ENCODE measurements around the gene UNC13C.

The UNC13C gene

GRCh38 chr15:54540721-54541120, 562.5 kb downstream of the UNC13C start:
- Histone ChIP-seq H3K27ac (no peak overlapping the region), H3K4me3 (no peak overlapping the region), H3K36me3 (no peaks in the 10 kb centered on the region), H4K20me1 (no peaks in the 10 kb centered on the region), H3K9ac (no peak overlapping the region), H3K4me1 (no peaks in the 10 kb centered on the region), H3K9me3 (replicated peaks in 1 of 11) (peaks cover 6 to 28% (median 15%) of the 10 kb centered on the region in 11 experiments; a peak in 17 of 22 replicates), H3K27me3 (no peaks in the 10 kb centered on the region), H3K4me2 (no peak overlapping the region)
- no peak for TF ChIP-seq Cebpa-rat (IDR thresholded peaks at IDR 0.05)

GRCh38 chr15:54547491-54547890, 569.2 kb downstream of the UNC13C start:
- H3K4me3 ChIP-seq = no peak overlapping the region
- H3K9ac ChIP-seq = no peak overlapping the region
- H3K36me3 ChIP-seq = no peaks in the 10 kb centered on the region
- H3K4me2 ChIP-seq = no peak overlapping the region
- TF ChIP-seq Cebpa-rat (IDR thresholded peaks at IDR 0.05) = no peak
- peaks cover 0 to 9% (median 2%) of the 10 kb centered on the region in 10 experiments; a peak in 6 of 20 replicates for H3K4me1 ChIP-seq
- no peaks in the 10 kb centered on the region for H4K20me1 ChIP-seq
- H3K27ac ChIP-seq = no peak overlapping the region
- H3K27me3 ChIP-seq = no peaks in the 10 kb centered on the region
- H3K9me3 ChIP-seq (replicated peaks in 1 of 11) = peaks cover 0 to 7% (median 5%) of the 10 kb centered on the region in 11 experiments; a peak in 3 of 22 replicates

- H3K4me2 ChIP-seq = no peak overlapping the region
- no peak for TF ChIP-seq Cebpa-rat (IDR thresholded peaks at IDR 0.05)
- H3K4me1 ChIP-seq = peaks cover 0 to 9% (median 2%) of the 10 kb centered on the region in 10 experiments; a peak in 6 of 20 replicates
- H3K9me3 ChIP-seq (replicated peaks in 1 of 11) = no peaks in the 10 kb centered on the region
- no peaks in the 10 kb centered on the region for H3K27me3 ChIP-seq
- no peaks in the 10 kb centered on the region for H4K20me1 ChIP-seq
- H3K4me3 ChIP-seq = no peak overlapping the region
- no peak overlapping the region for H3K9ac ChIP-seq
- no peaks in the 10 kb centered on the region for H3K36me3 ChIP-seq
- no peak overlapping the region for H3K27ac ChIP-seq
Observed at GRCh38 chr15:54550954-54551353, 572.7 kb downstream of the UNC13C start.

GRCh38 chr15:54556231-54556630, 578.0 kb downstream of the UNC13C start:
- no peaks in the 10 kb centered on the region for H3K36me3 ChIP-seq
- H3K4me1 ChIP-seq = peaks cover 0 to 12% (median 0%) of the 10 kb centered on the region in 10 experiments; a peak in 4 of 20 replicates
- no peaks in the 10 kb centered on the region for H3K27me3 ChIP-seq
- no peak for TF ChIP-seq Cebpa-rat (IDR thresholded peaks at IDR 0.05)
- H4K20me1 ChIP-seq = no peaks in the 10 kb centered on the region
- no peak overlapping the region for H3K9ac ChIP-seq
- H3K4me3 ChIP-seq = no peak overlapping the region
- H3K9me3 ChIP-seq (replicated peaks in 1 of 11) = no peaks in the 10 kb centered on the region
- H3K27ac ChIP-seq = no peak overlapping the region
- no peak overlapping the region for H3K4me2 ChIP-seq

GRCh38 chr15:54559405-54560069, 581.3 kb downstream of the UNC13C start:
- Histone ChIP-seq H3K9me3 (replicated peaks in 1 of 11) (no peaks in the 10 kb centered on the region), H3K27me3 (no peaks in the 10 kb centered on the region), H3K4me3 (no peak overlapping the region), H3K4me1 (peaks cover 0 to 18% (median 0%) of the 10 kb centered on the region in 10 experiments; a peak in 4 of 20 replicates), H3K4me2 (peak overlapping the region in 2 of 11 experiments; percentile 38 to 43; a peak in 4 of 22 replicates), H3K36me3 (no peaks in the 10 kb centered on the region), H4K20me1 (no peaks in the 10 kb centered on the region), H3K27ac (no peak overlapping the region), H3K9ac (no peak overlapping the region)
- no peak for TF ChIP-seq Cebpa-rat (IDR thresholded peaks at IDR 0.05)

GRCh38 chr15:54560417-54560816, 582.2 kb downstream of the UNC13C start:
- Histone ChIP-seq H3K9ac (no peak overlapping the region), H3K4me1 (peaks cover 0 to 18% (median 0%) of the 10 kb centered on the region in 10 experiments; a peak in 4 of 20 replicates), H3K9me3 (replicated peaks in 1 of 11) (no peaks in the 10 kb centered on the region), H3K4me2 (no peak overlapping the region), H3K27me3 (no peaks in the 10 kb centered on the region), H3K27ac (no peak overlapping the region), H3K36me3 (no peaks in the 10 kb centered on the region), H3K4me3 (no peak overlapping the region), H4K20me1 (no peaks in the 10 kb centered on the region)
- TF ChIP-seq Cebpa-rat (IDR thresholded peaks at IDR 0.05) = no peak

- H3K4me2 ChIP-seq = 0 out of 22 replicates have a peak overlapping the region, but pooled peaks of 1 of the 11 experiments have one; percentile 33
- H3K4me3 ChIP-seq = no peak overlapping the region
- H3K9ac ChIP-seq = no peak overlapping the region
- H3K36me3 ChIP-seq = no peaks in the 10 kb centered on the region
- H3K4me1 ChIP-seq = peaks cover 0 to 17% (median 0%) of the 10 kb centered on the region in 10 experiments; a peak in 4 of 20 replicates
- no peaks in the 10 kb centered on the region for H3K9me3 ChIP-seq (replicated peaks in 1 of 11)
- no peaks in the 10 kb centered on the region for H3K27me3 ChIP-seq
- TF ChIP-seq Cebpa-rat (IDR thresholded peaks at IDR 0.05) = no peak
- H3K27ac ChIP-seq = no peak overlapping the region
- H4K20me1 ChIP-seq = no peaks in the 10 kb centered on the region
Observed at GRCh38 chr15:54564166-54564565, 585.9 kb downstream of the UNC13C start.

GRCh38 chr15:54566654-54567053, 588.4 kb downstream of the UNC13C start:
- no peak for TF ChIP-seq Cebpa-rat (IDR thresholded peaks at IDR 0.05)
- no peaks in the 10 kb centered on the region for H3K36me3 ChIP-seq
- H3K4me1 ChIP-seq = peaks cover 0 to 8% (median 2%) of the 10 kb centered on the region in 10 experiments; a peak in 13 of 20 replicates
- no peaks in the 10 kb centered on the region for H3K9me3 ChIP-seq (replicated peaks in 1 of 11)
- no peak overlapping the region for H3K4me3 ChIP-seq
- no peaks in the 10 kb centered on the region for H4K20me1 ChIP-seq
- H3K9ac ChIP-seq = no peak overlapping the region
- no peak overlapping the region for H3K27ac ChIP-seq
- H3K4me2 ChIP-seq = no peak overlapping the region
- no peaks in the 10 kb centered on the region for H3K27me3 ChIP-seq

GRCh38 chr15:54567408-54568035, 589.3 kb downstream of the UNC13C start:
- Histone ChIP-seq H3K4me3 (no peak overlapping the region), H4K20me1 (no peaks in the 10 kb centered on the region), H3K27me3 (no peaks in the 10 kb centered on the region), H3K36me3 (no peaks in the 10 kb centered on the region), H3K27ac (no peak overlapping the region), H3K4me2 (no peak overlapping the region), H3K9me3 (replicated peaks in 1 of 11) (no peaks in the 10 kb centered on the region), H3K9ac (no peak overlapping the region), H3K4me1 (peaks cover 0 to 16% (median 6%) of the 10 kb centered on the region in 10 experiments; a peak in 15 of 20 replicates)
- TF ChIP-seq Cebpa-rat (IDR thresholded peaks at IDR 0.05) = no peak
